HG03064 (cell line): ENCODE measurements around the gene BMP7.
"Not testable (repeated sequence)": the region's sequence is repeated elsewhere in the genome, so short reads cannot be mapped to it uniquely, and the experiment has no call there.

Source experiments
- ATAC-seq: cut with Tn5 transposase; IDR thresholded peaks from one replicate; pipeline ENCODE4 v1.9.1; 2021; ENCODE audit warnings: low read depth; ENCODE audit not compliant: unreplicated experiment

The BMP7 gene

GRCh38 chr20:57197352-57198131 lies 68.9 kb downstream of the BMP7 start:
- no peak for ATAC-seq

- no peak for ATAC-seq
Measured at GRCh38 chr20:57195469-57196100, 70.9 kb downstream of the BMP7 start.

- ATAC-seq = no peak
Measured at GRCh38 chr20:57195023-57195422, 71.4 kb downstream of the BMP7 start.

GRCh38 chr20:57194154-57194553 lies 72.3 kb downstream of the BMP7 start:
- ATAC-seq = no peak

GRCh38 chr20:57193094-57193493 lies 73.3 kb downstream of the BMP7 start:
- no peak for ATAC-seq

- no peak for ATAC-seq
Measured at GRCh38 chr20:57192311-57192710, 74.1 kb downstream of the BMP7 start.

GRCh38 chr20:57191265-57191638 lies 75.2 kb downstream of the BMP7 start:
- not testable (repeated sequence) for ATAC-seq

- ATAC-seq = no peak
Measured at GRCh38 chr20:57190536-57191264, 75.7 kb downstream of the BMP7 start.

- ATAC-seq = no peak
Measured at GRCh38 chr20:57189713-57190112, 76.7 kb downstream of the BMP7 start.

- no peak for ATAC-seq
Measured at GRCh38 chr20:57188576-57189079, 77.8 kb downstream of the BMP7 start.

GRCh38 chr20:57188056-57188455 lies 78.4 kb downstream of the BMP7 start:
- no peak for ATAC-seq

- no peak for ATAC-seq
Measured at GRCh38 chr20:57187068-57187634, 79.3 kb downstream of the BMP7 start.

- ATAC-seq = no peak
Measured at GRCh38 chr20:57186192-57186591, 80.2 kb downstream of the BMP7 start.

GRCh38 chr20:57185188-57185743 lies 81.2 kb downstream of the BMP7 start:
- ATAC-seq = no peak

- ATAC-seq = no peak
Measured at GRCh38 chr20:57183457-57184009, 82.9 kb downstream of the BMP7 start.

GRCh38 chr20:57181639-57182038 lies 84.8 kb downstream of the BMP7 start:
- no peak for ATAC-seq

GRCh38 chr20:57180954-57181353 lies 85.5 kb downstream of the BMP7 start:
- no peak for ATAC-seq

GRCh38 chr20:57180387-57180786 lies 86.1 kb downstream of the BMP7 start:
- no peak for ATAC-seq

- ATAC-seq = no peak
Measured at GRCh38 chr20:57179265-57179664, 87.2 kb downstream of the BMP7 start.

- no peak for ATAC-seq
Measured at GRCh38 chr20:57178582-57179111, 87.8 kb downstream of the BMP7 start.
